HEK293 (cell line): ENCODE measurements around the gene TOR4A.
A peak's percentile ranks its signal among the peaks of the same experiment; 100 is the strongest.
"Not testable (repeated sequence)": the region's sequence is repeated elsewhere in the genome, so short reads cannot be mapped to it uniquely, and the experiment has no call there.

ENCODE experiments used
- CTCF ChIA-PET: fragments of 350-600 bp; formaldehyde crosslinking; extraction: SDS; loops from one replicate; lab custom pipeline; 2021; ENCODE audit warnings: antibody characterized with exemption; lab: Yijun Ruan, JAX
- POLR2A ChIA-PET: fragments of 300-600 bp; formaldehyde crosslinking; extraction: SDS; loops from one replicate; lab custom pipeline; 2020; ENCODE audit warnings: antibody characterized with exemption, inconsistent platforms; lab: Yijun Ruan, JAX
- H3K27ac ChIP-seq: fragments of 200-500 bp; sonication (Bioruptor generic); 2 replicates; pipeline ENCODE4 v1.5.1; 2014; ENCODE audit warnings: low read depth, low read length, control low read depth, inconsistent platforms; ENCODE audit errors: extremely low read depth
- H3K36me3 ChIP-seq, 2 experiments: fragments of 200-500 bp in 1 of 2; sonication (Bioruptor generic) in 1 of 2; 1 replicate in 1 of 2; 2 replicates in 1 of 2; pipeline ENCODE4 v1.5.1; 2014 to 2017; ENCODE audit warnings: inconsistent platforms in 2 of 2, low read length in 2 of 2; ENCODE audit not compliant: control insufficient read depth in 2 of 2, insufficient read depth in 1 of 2
- H3K4me1 ChIP-seq: fragments of 200-500 bp; sonication (Bioruptor generic); 2 replicates; pipeline ENCODE4 v1.5.1; 2014; ENCODE audit warnings: mild to moderate bottlenecking, low read length, inconsistent platforms; ENCODE audit not compliant: control insufficient read depth, insufficient read depth
- H3K4me3 ChIP-seq: 2 replicates; pipeline ENCODE4 v1.5.1; 2011; ENCODE audit warnings: low read depth, mild to moderate bottlenecking, control low read depth, low read length, moderate library complexity
- H3K9me3 ChIP-seq: fragments of 200-500 bp; sonication (Bioruptor generic); 2 replicates; pipeline ENCODE4 v1.5.1; 2014; ENCODE audit warnings: low read depth, low read length, inconsistent platforms; ENCODE audit not compliant: control insufficient read depth, insufficient read depth
- GLIS2 ChIP-seq: fragments of 450-650 bp; formaldehyde crosslinking; IDR thresholded peaks from 2 replicates; pipeline ENCODE4 v1.5.1; 2016; ENCODE audit warnings: missing biosample characterization, missing genetic modification characterization
- INSM2 ChIP-seq: fragments of 450-650 bp; formaldehyde crosslinking; IDR thresholded peaks from 2 replicates; pipeline ENCODE4 v1.5.1; 2016; ENCODE audit warnings: missing biosample characterization, missing genetic modification characterization
- KLF9 ChIP-seq: fragments of 450-650 bp; formaldehyde crosslinking; IDR thresholded peaks from 2 replicates; pipeline ENCODE4 v1.5.1; 2016; ENCODE audit warnings: missing biosample characterization, missing genetic modification characterization, low read depth
- MZF1 ChIP-seq: fragments of 450-650 bp; formaldehyde crosslinking; IDR thresholded peaks from 2 replicates; pipeline ENCODE4 v1.5.1; 2017; ENCODE audit warnings: missing biosample characterization, missing genetic modification characterization, borderline replicate concordance
- REST ChIP-seq: fragments of 450-650 bp; formaldehyde crosslinking; IDR thresholded peaks from 2 replicates; pipeline ENCODE4 v1.5.1; 2016; ENCODE audit warnings: missing biosample characterization, missing genetic modification characterization
- SCRT1 ChIP-seq: fragments of 450-650 bp; formaldehyde crosslinking; IDR thresholded peaks from 2 replicates; pipeline ENCODE4 v1.5.1; 2016; ENCODE audit warnings: missing biosample characterization, missing genetic modification characterization, borderline replicate concordance
- YY1 ChIP-seq: fragments of 450-650 bp; formaldehyde crosslinking; IDR thresholded peaks from 2 replicates; pipeline ENCODE4 v1.5.1; 2018; ENCODE audit warnings: missing biosample characterization, missing genetic modification characterization
- ZNF169 ChIP-seq: fragments of 450-650 bp; formaldehyde crosslinking; IDR thresholded peaks from 2 replicates; pipeline ENCODE4 v1.5.1; 2016; ENCODE audit warnings: missing biosample characterization, missing genetic modification characterization
- ZNF211 ChIP-seq: fragments of 450-650 bp; formaldehyde crosslinking; IDR thresholded peaks from 2 replicates; pipeline ENCODE4 v1.5.1; 2016; ENCODE audit warnings: low read depth, missing biosample characterization, missing genetic modification characterization
- ZNF26 ChIP-seq: fragments of 450-650 bp; formaldehyde crosslinking; IDR thresholded peaks from 2 replicates; pipeline ENCODE4 v1.5.1; 2016; ENCODE audit warnings: missing biosample characterization, missing genetic modification characterization
- ZNF433 ChIP-seq: fragments of 450-650 bp; formaldehyde crosslinking; IDR thresholded peaks from 2 replicates; pipeline ENCODE4 v1.5.1; 2016; ENCODE audit warnings: missing biosample characterization, missing genetic modification characterization, low read depth
- ZNF513 ChIP-seq: fragments of 450-650 bp; IDR thresholded peaks from 2 replicates; pipeline ENCODE4 v1.5.1; 2018; ENCODE audit warnings: missing biosample characterization, missing genetic modification characterization
- ZNF600 ChIP-seq: fragments of 450-650 bp; formaldehyde crosslinking; IDR thresholded peaks from 2 replicates; pipeline ENCODE4 v1.5.1; 2016; ENCODE audit warnings: missing biosample characterization, missing genetic modification characterization
- ZNF776 ChIP-seq: fragments of 450-650 bp; formaldehyde crosslinking; IDR thresholded peaks from 2 replicates; pipeline ENCODE4 v1.5.0; 2017; ENCODE audit warnings: missing biosample characterization, missing genetic modification characterization, borderline replicate concordance
- ZNF777 ChIP-seq: fragments of 450-650 bp; formaldehyde crosslinking; IDR thresholded peaks from 2 replicates; pipeline ENCODE4 v1.5.1; 2017; ENCODE audit warnings: missing biosample characterization, missing genetic modification characterization, borderline replicate concordance
- ZXDB ChIP-seq: fragments of 450-650 bp; formaldehyde crosslinking; IDR thresholded peaks from 2 replicates; pipeline ENCODE4 v1.5.1; 2016; ENCODE audit warnings: missing biosample characterization, missing genetic modification characterization

TOR4A gene

GRCh38 chr9:137242269-137243203 lies 35.0 kb upstream of the TOR4A start (continued):
- TF ChIP-seq REST (tag by site-specific recombination) (no peak), ZNF433 (no peak), MZF1 (tag by site-specific recombination) (no peak), ZXDB (tag by site-specific recombination) (0 out of 2 replicates have a peak, but pooled peaks have one; percentile 4), GLIS2 (0 out of 2 replicates have a peak, but pooled peaks have one; percentile 12), INSM2 (tag by site-specific recombination) (no peak), YY1 (tag by site-specific recombination) (0 out of 2 replicates have a peak, but pooled peaks have one; percentile 19), SCRT1 (tag by site-specific recombination) (no peak), ZNF776 (tag by site-specific recombination) (no peak), ZNF26 (no peak), KLF9 (tag by site-specific recombination) (peak; percentile 68), ZNF513 (tag by site-specific recombination) (no peak), ZNF777 (tag by site-specific recombination) (no peak), ZNF211 (tag by site-specific recombination) (no peak)

GRCh38 chr9:137243266-137243625 lies 34.3 kb upstream of the TOR4A start:
- not testable (repeated sequence) for H3K4me1 ChIP-seq, H3K27ac ChIP-seq, H3K4me3 ChIP-seq, H3K9me3 ChIP-seq
- TF ChIP-seq ZNF600 (tag by site-specific recombination) (peak; percentile 84), ZNF169 (tag by site-specific recombination) (0 out of 2 replicates have a peak, but pooled peaks have one; percentile 6)
- ChIA-PET POLR2A (interaction anchor here (0.6 to 11.5 kb wide), 14 partner anchors 9 to 195 kb away, joined by 3 to 336 read pairs (median 7); partner anchors contain the start of genes CYSRT1, MAN1B1, NELFB and NRARP), CTCF (interaction anchor here (1.3 kb wide), 1 partner anchor 11 kb away, joined by 13 read pairs; the partner anchor contains the start of gene NELFB)
- peaks cover 0 to 32% of the 10 kb centered on the region in 2 experiments; a peak in 1 of 3 replicates for H3K36me3 ChIP-seq
